ENCODE results near the gene LRCOL1.

DNA sequence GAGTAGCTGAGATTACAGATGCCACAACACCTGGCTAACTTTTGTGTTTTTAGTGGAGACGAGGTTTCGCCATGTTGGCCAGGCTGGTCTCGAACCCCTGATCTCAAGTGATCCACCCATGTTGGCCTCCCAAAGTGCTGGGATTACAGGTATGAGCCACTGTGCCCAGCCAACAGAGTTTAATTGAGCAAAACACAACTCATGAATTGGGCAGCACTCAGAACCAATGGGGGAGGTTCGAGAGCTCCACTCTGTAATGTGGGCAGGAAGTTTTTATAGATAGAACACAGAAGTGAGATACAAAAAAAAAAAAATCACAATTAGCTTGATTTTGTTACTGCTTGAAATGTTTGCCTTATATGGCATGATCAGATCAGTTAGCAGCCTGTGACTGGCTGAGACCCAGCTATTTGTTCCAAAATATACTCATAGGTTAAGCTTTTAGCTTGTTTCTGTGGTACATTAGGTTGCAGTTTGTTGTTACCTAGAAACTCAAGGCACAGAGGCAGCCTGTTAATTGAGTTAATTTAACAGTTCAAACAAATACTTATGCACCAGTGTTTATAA lies 6.8 kb upstream of the LRCOL1 start:
- TF ChIP-seq POLR2A (IDR thresholded peaks at IDR 0.05) (no peak), CTCF (IDR thresholded peaks at IDR 0.05) (no peak)
